ENCODE results near the gene VPS41. TPM values are rescaled to one million over a fixed set of nuclear protein-coding genes. Genes with fewer than 3 reads are reported as not detected.

The VPS41 gene
- total and polyA plus RNA-seq, 5 donors from 2014 or later: 45.9 to 60.2 (median 53.3) TPM

- Histone ChIP-seq H3K27me3 (ENCODE audit: control insufficient read depth, insufficient read depth, low read length) (no peaks in the 10 kb centered on the region), H3K4me3 (ENCODE audit: low read depth, low read length) (no peak overlapping the region), H3K9me3 (ENCODE audit: control insufficient read depth in 2 of 2, low read length in 2 of 2) (no peaks in the 10 kb centered on the region), H3K4me1 (ENCODE audit: control insufficient read depth, insufficient read depth, low read length, poor library complexity, severe bottlenecking) (no peaks in the 10 kb centered on the region), H3K36me3 (ENCODE audit: control insufficient read depth, insufficient read depth, low read length) (peaks cover 25% of the 10 kb centered on the region), H3K27ac (ENCODE audit: insufficient read depth, low read length, poor library complexity, severe bottlenecking) (no peak overlapping the region)
- Mint-ChIP-seq H3K4me3 (no peak overlapping the region), H3K27ac (peak overlapping the region in 2 of 3 donors; percentile 13 to 45), H3K36me3 (peaks cover 26% of the 10 kb centered on the region), H3K4me1 (peaks cover 0 to 7% (median 4%) of the 10 kb centered on the region in 4 donors), H3K27me3 (no peaks in the 10 kb centered on the region), H3K9me3 (no peaks in the 10 kb centered on the region)
- no peak for ATAC-seq (ENCODE audit: low read depth in 2 of 2)
- peak; percentile 26 to 53 (median 38) for DNase-seq
Measured at GRCh38 chr7:38796626-38797501, 112.1 kb downstream of the VPS41 start.

DNA sequence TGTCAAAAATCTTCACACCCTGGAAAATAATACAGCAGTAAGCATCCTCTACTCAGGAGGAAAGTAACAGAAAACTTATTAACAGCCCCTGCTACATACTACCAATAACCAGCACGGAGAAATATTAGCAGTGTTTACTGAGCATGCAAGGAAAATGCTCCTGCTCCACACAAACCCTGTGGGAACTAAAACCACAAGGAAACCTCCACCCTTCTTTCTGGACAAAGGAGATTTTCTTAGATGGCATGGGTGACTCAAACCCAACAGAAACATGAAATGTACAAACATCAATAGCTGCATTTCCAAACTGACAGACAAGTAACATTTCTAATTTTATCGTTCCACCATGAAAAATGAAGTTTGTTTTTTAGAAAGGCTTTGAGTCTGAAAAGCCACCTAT is 113.4 kb downstream of the VPS41 start:
- Mint-ChIP-seq H3K4me1 (peaks cover 0 to 7% (median 4%) of the 10 kb centered on the region in 4 donors), H3K4me3 (no peak overlapping the region), H3K36me3 (peaks cover 33% of the 10 kb centered on the region), H3K27ac (no peak overlapping the region), H3K9me3 (no peaks in the 10 kb centered on the region), H3K27me3 (no peaks in the 10 kb centered on the region)
- ATAC-seq (ENCODE audit: low read depth in 2 of 2) (no peak), DNase-seq (no peak)
- H3K27me3 ChIP-seq (ENCODE audit: control insufficient read depth, insufficient read depth, low read length): no peaks in the 10 kb centered on the region
- H3K9me3 ChIP-seq (ENCODE audit: control insufficient read depth in 2 of 2, low read length in 2 of 2): no peaks in the 10 kb centered on the region
- no peak overlapping the region for H3K4me3 ChIP-seq (ENCODE audit: low read depth, low read length)
- H3K36me3 ChIP-seq (ENCODE audit: control insufficient read depth, insufficient read depth, low read length): peaks cover 36% of the 10 kb centered on the region
- H3K4me1 ChIP-seq (ENCODE audit: control insufficient read depth, insufficient read depth, low read length, poor library complexity, severe bottlenecking): no peaks in the 10 kb centered on the region
- H3K27ac ChIP-seq (ENCODE audit: insufficient read depth, low read length, poor library complexity, severe bottlenecking): no peak overlapping the region

- no peak for ATAC-seq (ENCODE audit: low read depth in 2 of 2)
- Histone ChIP-seq H3K4me1 (ENCODE audit: control insufficient read depth, insufficient read depth, low read length, poor library complexity, severe bottlenecking) (no peaks in the 10 kb centered on the region), H3K27me3 (ENCODE audit: control insufficient read depth, insufficient read depth, low read length) (no peaks in the 10 kb centered on the region), H3K36me3 (ENCODE audit: control insufficient read depth, insufficient read depth, low read length) (peaks cover 6% of the 10 kb centered on the region), H3K4me3 (ENCODE audit: low read depth, low read length) (no peak overlapping the region), H3K9me3 (ENCODE audit: control insufficient read depth in 2 of 2, low read length in 2 of 2) (no peaks in the 10 kb centered on the region), H3K27ac (ENCODE audit: insufficient read depth, low read length, poor library complexity, severe bottlenecking) (no peak overlapping the region)
- peaks cover 23% of the 10 kb centered on the region for H3K36me3 Mint-ChIP-seq
- no peak overlapping the region for H3K4me3 Mint-ChIP-seq
- H3K27me3 Mint-ChIP-seq: no peaks in the 10 kb centered on the region
- no peak for DNase-seq
- H3K4me1 Mint-ChIP-seq: no peaks in the 10 kb centered on the region
- H3K27ac Mint-ChIP-seq: peak overlapping the region in 1 of 3 donors; percentile 48
- H3K9me3 Mint-ChIP-seq: no peaks in the 10 kb centered on the region
Measured at GRCh38 chr7:38781991-38782390, 127.0 kb downstream of the VPS41 start.

GRCh38 chr7:38777609-38778008 is 131.4 kb downstream of the VPS41 start:
- no peak for ATAC-seq (ENCODE audit: low read depth in 2 of 2)
- Histone ChIP-seq H3K4me1 (ENCODE audit: control insufficient read depth, insufficient read depth, low read length, poor library complexity, severe bottlenecking) (no peaks in the 10 kb centered on the region), H3K27me3 (ENCODE audit: control insufficient read depth, insufficient read depth, low read length) (no peaks in the 10 kb centered on the region), H3K9me3 (ENCODE audit: control insufficient read depth in 2 of 2, low read length in 2 of 2) (no peaks in the 10 kb centered on the region), H3K27ac (ENCODE audit: insufficient read depth, low read length, poor library complexity, severe bottlenecking) (no peak overlapping the region), H3K4me3 (ENCODE audit: low read depth, low read length) (no peak overlapping the region), H3K36me3 (ENCODE audit: control insufficient read depth, insufficient read depth, low read length) (peaks cover 36% of the 10 kb centered on the region)
- Mint-ChIP-seq H3K9me3 (no peaks in the 10 kb centered on the region), H3K36me3 (peaks cover 44% of the 10 kb centered on the region), H3K27me3 (no peaks in the 10 kb centered on the region), H3K4me1 (no peaks in the 10 kb centered on the region), H3K27ac (no peak overlapping the region), H3K4me3 (no peak overlapping the region)
- DNase-seq: no peak

- H3K4me1 Mint-ChIP-seq: no peaks in the 10 kb centered on the region
- no peaks in the 10 kb centered on the region for H3K4me1 ChIP-seq (ENCODE audit: control insufficient read depth, insufficient read depth, low read length, poor library complexity, severe bottlenecking)
- DNase-seq: no peak
- no peak for ATAC-seq (ENCODE audit: low read depth in 2 of 2)
- H3K27ac ChIP-seq (ENCODE audit: insufficient read depth, low read length, poor library complexity, severe bottlenecking): no peak overlapping the region
- H3K27me3 Mint-ChIP-seq: no peaks in the 10 kb centered on the region
- H3K4me3 Mint-ChIP-seq: no peak overlapping the region
- no peaks in the 10 kb centered on the region for H3K9me3 ChIP-seq (ENCODE audit: control insufficient read depth in 2 of 2, low read length in 2 of 2)
- H3K27me3 ChIP-seq (ENCODE audit: control insufficient read depth, insufficient read depth, low read length): no peaks in the 10 kb centered on the region
- H3K9me3 Mint-ChIP-seq: no peaks in the 10 kb centered on the region
- H3K36me3 ChIP-seq (ENCODE audit: control insufficient read depth, insufficient read depth, low read length): peaks cover 51% of the 10 kb centered on the region
- H3K36me3 Mint-ChIP-seq: peaks cover 44% of the 10 kb centered on the region
- no peak overlapping the region for H3K27ac Mint-ChIP-seq
- H3K4me3 ChIP-seq (ENCODE audit: low read depth, low read length): no peak overlapping the region
Measured at GRCh38 chr7:38775506-38776175, 133.3 kb downstream of the VPS41 start.

GRCh38 chr7:38773430-38773829 is 135.6 kb downstream of the VPS41 start:
- H3K27me3 Mint-ChIP-seq: no peaks in the 10 kb centered on the region
- H3K9me3 ChIP-seq (ENCODE audit: control insufficient read depth in 2 of 2, low read length in 2 of 2): no peaks in the 10 kb centered on the region
- no peak for ATAC-seq (ENCODE audit: low read depth in 2 of 2)
- peaks cover 58% of the 10 kb centered on the region for H3K36me3 Mint-ChIP-seq
- H3K4me1 Mint-ChIP-seq: no peaks in the 10 kb centered on the region
- no peaks in the 10 kb centered on the region for H3K4me1 ChIP-seq (ENCODE audit: control insufficient read depth, insufficient read depth, low read length, poor library complexity, severe bottlenecking)
- H3K36me3 ChIP-seq (ENCODE audit: control insufficient read depth, insufficient read depth, low read length): peaks cover 62% of the 10 kb centered on the region
- H3K27ac Mint-ChIP-seq: no peak overlapping the region
- no peak overlapping the region for H3K4me3 ChIP-seq (ENCODE audit: low read depth, low read length)
- no peak overlapping the region for H3K27ac ChIP-seq (ENCODE audit: insufficient read depth, low read length, poor library complexity, severe bottlenecking)
- no peak overlapping the region for H3K4me3 Mint-ChIP-seq
- no peaks in the 10 kb centered on the region for H3K27me3 ChIP-seq (ENCODE audit: control insufficient read depth, insufficient read depth, low read length)
- no peak for DNase-seq
- H3K9me3 Mint-ChIP-seq: peaks cover 0 to 4% (median 0%) of the 10 kb centered on the region in 7 donors

DNA sequence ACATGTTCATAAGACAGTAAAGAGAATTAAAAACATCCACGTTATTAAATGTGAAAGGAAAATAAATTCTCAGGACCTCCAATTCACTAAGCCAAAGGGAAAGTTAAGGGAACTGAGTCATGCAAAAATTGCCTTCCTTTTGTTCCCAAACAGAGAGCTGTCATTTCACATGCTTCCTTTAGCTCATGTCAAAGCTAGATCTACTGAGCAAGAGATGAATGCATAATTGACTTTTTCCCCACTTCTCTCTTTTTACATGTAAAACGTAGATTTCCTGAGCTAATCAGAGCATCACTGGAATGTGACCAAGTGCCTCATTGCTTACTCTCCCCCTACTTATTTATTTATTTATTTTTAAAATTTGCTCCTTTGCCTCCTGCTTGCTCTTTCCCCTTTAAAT is 148.8 kb downstream of the VPS41 start:
- H3K9me3 Mint-ChIP-seq: no peaks in the 10 kb centered on the region
- H3K27ac Mint-ChIP-seq: no peak overlapping the region
- H3K4me3 Mint-ChIP-seq: no peak overlapping the region
- H3K4me1 Mint-ChIP-seq: no peaks in the 10 kb centered on the region
- H3K27ac ChIP-seq (ENCODE audit: insufficient read depth, low read length, poor library complexity, severe bottlenecking): no peak overlapping the region
- H3K36me3 Mint-ChIP-seq: peaks cover 47% of the 10 kb centered on the region
- ATAC-seq (ENCODE audit: low read depth in 2 of 2) (no peak), DNase-seq (no peak)
- H3K36me3 ChIP-seq (ENCODE audit: control insufficient read depth, insufficient read depth, low read length): peaks cover 50% of the 10 kb centered on the region
- H3K27me3 Mint-ChIP-seq: no peaks in the 10 kb centered on the region
- no peaks in the 10 kb centered on the region for H3K9me3 ChIP-seq (ENCODE audit: control insufficient read depth in 2 of 2, low read length in 2 of 2)
- H3K4me1 ChIP-seq (ENCODE audit: control insufficient read depth, insufficient read depth, low read length, poor library complexity, severe bottlenecking): no peaks in the 10 kb centered on the region
- H3K4me3 ChIP-seq (ENCODE audit: low read depth, low read length): no peak overlapping the region
- no peaks in the 10 kb centered on the region for H3K27me3 ChIP-seq (ENCODE audit: control insufficient read depth, insufficient read depth, low read length)

All from CD4-positive, CD25-positive, alpha-beta regulatory T cell (primary cell).